H1 (cell line): ENCODE measurements around the gene CDC42EP2. TPM values are rescaled to one million over a fixed set of nuclear protein-coding genes. Genes with fewer than 3 reads are reported as not detected.

ENCODE experiments used
- CTCF ChIA-PET: fragments of 300-600 bp; sonication (Branson Sonifier 250); formaldehyde crosslinking; loops from one replicate; lab custom pipeline; 2021; ENCODE audit not compliant: partially characterized antibody; lab: Charles Lee
- POLR2A ChIA-PET: fragments of 300-600 bp; sonication (Branson Sonifier 250); formaldehyde crosslinking; loops from one replicate; lab custom pipeline; 2021; ENCODE audit warnings: inconsistent platforms; ENCODE audit not compliant: partially characterized antibody; lab: Charles Lee
- DNase-seq, 2 experiments: peaks; one replicate each; pipeline versions ENCODE4 v3.0.0 to v3.0.0-alpha.2; 2010 to 2022; ENCODE audit warnings: low spot score in 2 of 2, low read depth in 1 of 2, mixed read lengths in 1 of 2
- FAIRE-seq: peaks from 2 replicates; lab custom pipeline; 2011; peaks lifted over from hg19 to GRCh38; lab: Jason Lieb, UNC
- H2AFZ ChIP-seq: 2 replicates; pipeline ENCODE4 v1.8.1; 2012; ENCODE audit warnings: low read length, inconsistent platforms
- H2AK5ac ChIP-seq: 2 replicates; pipeline ENCODE4 v1.6.1; 2013; ENCODE audit warnings: low read depth, low read length
- H2BK120ac ChIP-seq: replicated peaks from 2 replicates; pipeline ENCODE3; 2013; ENCODE audit warnings: low read depth, low read length, inconsistent platforms
- H2BK12ac ChIP-seq: 2 replicates; pipeline ENCODE4 v1.6.1; 2013; ENCODE audit warnings: low read depth, low read length
- H2BK15ac ChIP-seq: 2 replicates; pipeline ENCODE4 v1.6.1; 2013; ENCODE audit warnings: low read length
- H2BK20ac ChIP-seq: 2 replicates; pipeline ENCODE4 v1.6.1; 2013; ENCODE audit warnings: low read length
- H2BK5ac ChIP-seq: 2 replicates; pipeline ENCODE4 v1.6.1; 2013; ENCODE audit warnings: low read depth, low read length
- H3K14ac ChIP-seq: 2 replicates; pipeline ENCODE4 v1.6.1; 2013; ENCODE audit warnings: inconsistent platforms; ENCODE audit not compliant: insufficient read length
- H3K18ac ChIP-seq: 2 replicates; pipeline ENCODE4 v1.6.1; 2013; ENCODE audit warnings: low read length; ENCODE audit errors: extremely low read depth
- H3K23ac ChIP-seq: 2 replicates; pipeline ENCODE4 v1.6.1; 2013; ENCODE audit warnings: inconsistent platforms; ENCODE audit not compliant: insufficient read length
- H3K23me2 ChIP-seq: 2 replicates; pipeline ENCODE4 v1.6.1; 2013; ENCODE audit warnings: low read depth, low read length
- H3K27ac ChIP-seq: 2 replicates; pipeline ENCODE4 v1.6.1; 2011; ENCODE audit warnings: low read depth, low read length, inconsistent platforms
- H3K27me3 ChIP-seq, 4 experiments: replicated peaks in 1 of 4; 1 replicate in 1 of 4; 2 replicates in 3 of 4; pipeline versions ENCODE4 v1.6.1 to v1.8.1; 2011 to 2013; ENCODE audit warnings: low read length in 3 of 4, mild to moderate bottlenecking in 3 of 4, inconsistent platforms in 2 of 4, mixed read lengths in 2 of 4, moderate library complexity in 1 of 4; ENCODE audit not compliant: control insufficient read depth in 3 of 4, insufficient read depth in 3 of 4; ENCODE audit errors: extremely low read depth in 1 of 4
- H3K36me3 ChIP-seq, 4 experiments: 2 replicates each; pipeline versions ENCODE4 v1.6.1 to v1.8.1; 2011 to 2013; ENCODE audit warnings: mild to moderate bottlenecking in 4 of 4, low read length in 3 of 4, moderate library complexity in 2 of 4, control low read depth in 1 of 4, inconsistent platforms in 1 of 4; ENCODE audit not compliant: insufficient read depth in 4 of 4, control insufficient read depth in 2 of 4
- H3K4ac ChIP-seq: replicated peaks from 2 replicates; pipeline ENCODE3; 2013; ENCODE audit warnings: low read length, low read depth, mixed read lengths, inconsistent platforms; ENCODE audit not compliant: insufficient read length
- H3K4me1 ChIP-seq, 4 experiments: replicated peaks in 1 of 4; 1 replicate in 1 of 4; 2 replicates in 3 of 4; pipeline versions ENCODE4 v1.6.1 to v1.8.1; 2011 to 2013; ENCODE audit warnings: low read length in 3 of 4, inconsistent platforms in 2 of 4, mixed read lengths in 1 of 4; ENCODE audit not compliant: insufficient read depth in 4 of 4, control insufficient read depth in 3 of 4
- H3K4me2 ChIP-seq, 2 experiments: 2 replicates each; pipeline versions ENCODE4 v1.6.1 to v1.8.1; 2011 to 2013; ENCODE audit warnings: low read depth in 2 of 2, low read length in 2 of 2, control low read depth in 1 of 2, inconsistent platforms in 1 of 2, mild to moderate bottlenecking in 1 of 2; ENCODE audit not compliant: insufficient read depth in 1 of 2
- H3K4me3 ChIP-seq, 4 experiments: fragments of 200-600, 300-600 bp in 1 of 4; sonication (generic), shearing (Covaris generic), sonication (Bioruptor Twin) in 1 of 4; 2 replicates each; pipeline versions ENCODE4 v1.5.1 to v1.8.1; 2011 to 2016; ENCODE audit warnings: low read length in 4 of 4, low read depth in 3 of 4, control low read depth in 2 of 4, inconsistent platforms in 2 of 4, mild to moderate bottlenecking in 2 of 4, mixed read lengths in 1 of 4, moderate library complexity in 1 of 4; ENCODE audit not compliant: insufficient read depth in 2 of 4; ENCODE audit errors: extremely low read depth in 1 of 4
- H3K56ac ChIP-seq: replicated peaks from 2 replicates; pipeline ENCODE3; 2013; ENCODE audit warnings: low read depth, mild to moderate bottlenecking, mixed read lengths, low read length, inconsistent platforms; ENCODE audit not compliant: insufficient read length
- H3K79me1 ChIP-seq: 2 replicates; pipeline ENCODE4 v1.6.1; 2013; ENCODE audit warnings: low read depth, low read length, control low read depth
- H3K79me2 ChIP-seq, 2 experiments: 2 replicates each; pipeline versions ENCODE4 v1.6.1 to v1.8.1; 2012 to 2013; ENCODE audit warnings: low read length in 2 of 2, mild to moderate bottlenecking in 2 of 2, inconsistent platforms in 1 of 2; ENCODE audit not compliant: insufficient read depth in 2 of 2, control insufficient read depth in 1 of 2
- H3K9ac ChIP-seq, 4 experiments: replicated peaks in 1 of 4; 1 replicate in 1 of 4; 2 replicates in 3 of 4; pipeline versions ENCODE4 v1.6.1 to v1.8.1; 2011 to 2013; ENCODE audit warnings: low read depth in 3 of 4, low read length in 3 of 4, control low read depth in 2 of 4, mild to moderate bottlenecking in 2 of 4, moderate library complexity in 2 of 4, inconsistent platforms in 1 of 4; ENCODE audit errors: extremely low read depth in 1 of 4
- H3K9me3 ChIP-seq, 2 experiments: 2 replicates each; pipeline versions ENCODE4 v1.6.1 to v1.8.1; 2012 to 2013; ENCODE audit warnings: mild to moderate bottlenecking in 2 of 2, moderate library complexity in 2 of 2, control low read depth in 1 of 2, inconsistent platforms in 1 of 2, low read depth in 1 of 2, low read length in 1 of 2, mixed read lengths in 1 of 2; ENCODE audit not compliant: insufficient read depth in 2 of 2
- H4K20me1 ChIP-seq, 2 experiments: replicated peaks in 1 of 2; 2 replicates each; pipeline versions ENCODE3 to v1.8.1; 2011 to 2013; ENCODE audit warnings: inconsistent platforms in 2 of 2, low read length in 2 of 2, mild to moderate bottlenecking in 1 of 2; ENCODE audit not compliant: insufficient read depth in 2 of 2, control insufficient read depth in 1 of 2
- H4K5ac ChIP-seq: 2 replicates; pipeline ENCODE4 v1.6.1; 2013; ENCODE audit warnings: low read length, low read depth, mixed read lengths, inconsistent platforms; ENCODE audit not compliant: insufficient read length
- H4K8ac ChIP-seq: 2 replicates; pipeline ENCODE4 v1.8.0; 2013; ENCODE audit warnings: mild to moderate bottlenecking, moderate library complexity, low read length, inconsistent platforms; ENCODE audit not compliant: insufficient read depth; ENCODE audit errors: extremely low read depth
- H4K91ac ChIP-seq: replicated peaks from 2 replicates; pipeline ENCODE3; 2013; ENCODE audit warnings: low read length, mixed read lengths, inconsistent platforms; ENCODE audit not compliant: insufficient read length
- ASH2L ChIP-seq: fragments of 200-600, 300-600 bp; sonication (generic); IDR thresholded peaks from one replicate; pipeline ENCODE4 v1.7.1; 2017; ENCODE audit warnings: low read length
- BACH1 ChIP-seq: IDR thresholded peaks from 2 replicates; pipeline ENCODE4 v1.6.1; 2012; ENCODE audit warnings: low read length, improper control_type of control experiment
- CBX5 ChIP-seq: fragments of 300-800, 300-1000 bp; sonication (generic); IDR thresholded peaks from 2 replicates; pipeline ENCODE4 v1.7.1; 2016; ENCODE audit warnings: antibody characterized with exemption, low read length, low read depth
- CHD1 ChIP-seq: IDR thresholded peaks from 2 replicates; pipeline ENCODE4 v1.6.1; 2012; ENCODE audit warnings: low read depth, low read length, improper control_type of control experiment
- CHD2 ChIP-seq: IDR thresholded peaks from 2 replicates; pipeline ENCODE4 v1.6.1; 2012; ENCODE audit warnings: low read length, improper control_type of control experiment
- JUN ChIP-seq: IDR thresholded peaks from 2 replicates; pipeline ENCODE4 v1.6.1; 2011; ENCODE audit warnings: low read depth, mild to moderate bottlenecking, improper control_type of control experiment, low read length
- MAFK ChIP-seq: IDR thresholded peaks from 2 replicates; pipeline ENCODE4 v1.6.1; 2012; ENCODE audit warnings: low read depth, mild to moderate bottlenecking, improper control_type of control experiment, low read length
- RXRA ChIP-seq: IDR thresholded peaks from 2 replicates; pipeline ENCODE4 v1.6.1; 2011; ENCODE audit warnings: low read depth, mild to moderate bottlenecking, low read length, moderate library complexity; ENCODE audit not compliant: insufficient read depth
- SIRT6 ChIP-seq: IDR thresholded peaks from one replicate; pipeline ENCODE4 v1.7.1; 2012; ENCODE audit warnings: low read length, inconsistent platforms
- TBP ChIP-seq: IDR thresholded peaks from 2 replicates; pipeline ENCODE4 v1.6.1; 2011; ENCODE audit warnings: low read depth, low read length, improper control_type of control experiment
- USF2 ChIP-seq: IDR thresholded peaks from 2 replicates; pipeline ENCODE4 v1.6.1; 2011; ENCODE audit warnings: low read length, improper control_type of control experiment
- YY1 ChIP-seq: IDR thresholded peaks from 2 replicates; pipeline ENCODE4 v1.6.1; 2011; ENCODE audit warnings: low read depth, mild to moderate bottlenecking, low read length
- WGBS, 2 experiments: shearing (Covaris generic) in 1 of 2; methylation state at CpG; one replicate each; pipeline versions ENCODE4 v1.1.6 to v1.1.7; 2013 to 2015; ENCODE audit warnings: low lambda C conversion rate in 2 of 2, mixed read lengths in 2 of 2, inconsistent platforms in 1 of 2, low coverage in 1 of 2, missing lambda C conversion rate in 1 of 2; ENCODE audit not compliant: insufficient replicate concordance in 2 of 2, insufficient coverage in 1 of 2, insufficient read length in 1 of 2; ENCODE audit errors: extremely low coverage in 1 of 2, missing lambda C conversion rate in 1 of 2; 5-methylcytosine and 5-hydroxymethylcytosine counted together
- polyA plus RNA-seq, 7 experiments: library from polyadenylated mRNA; depleted of rRNA in 3 of 7; stranded (reverse) in 5 of 7; unstranded in 2 of 7; fragments of >200 nt in 5 of 7; fragments of 200-250 nt in 2 of 7; gene quantifications; 1 replicate in 5 of 7; 2 replicates in 1 of 7; 4 replicates in 1 of 7; pipeline versions ENCODE4 v1.2.1 to v1.2.3, GENCODE V29; 2011 to 2013; ENCODE audit warnings: missing spikeins in 2 of 7, mixed read lengths in 2 of 7
- total RNA-seq: library from RNA; stranded (reverse); fragmentation: NEBNext Ultra II Directional; extraction: Animal tissue kit (Norgen Biotek cat#: 25700); gene quantifications from 2 replicates; pipeline ENCODE4 v1.2.1, GENCODE V29; 2021

The CDC42EP2 gene
- total and polyA plus RNA-seq, 2 of the 8 experiments (the other 6 are each of a cell fraction or from before 2014, with no cell fraction given): 11.8 to 13.3 TPM

GRCh38 chr11:65292890-65293289 is 21.8 kb upstream of the CDC42EP2 start:
- H3K27me3 ChIP-seq: no peaks in the 10 kb centered on the region
- no peaks in the 10 kb centered on the region for H3K79me2 ChIP-seq
- no peaks in the 10 kb centered on the region for H4K20me1 ChIP-seq
- H2AFZ ChIP-seq: no peak overlapping the region
- H3K23me2 ChIP-seq: no peaks in the 10 kb centered on the region
- H3K4ac ChIP-seq: no peak overlapping the region
- H3K18ac ChIP-seq: no peak overlapping the region
- H3K79me1 ChIP-seq: no peaks in the 10 kb centered on the region; the same call in 1 of the 2 replicates
- TF ChIP-seq MAFK (no peak), CHD2 (no peak), JUN (no peak), CBX5 (no peak), ASH2L (no peak), CHD1 (no peak), BACH1 (no peak), USF2 (no peak), TBP (no peak), SIRT6 (no peak), RXRA (no peak), YY1 (no peak)
- H3K23ac ChIP-seq: no peak overlapping the region
- H2BK15ac ChIP-seq: no peak overlapping the region
- no peak overlapping the region for H2BK5ac ChIP-seq
- H3K27ac ChIP-seq: no peak overlapping the region
- no peak overlapping the region for H3K9ac ChIP-seq
- H2BK12ac ChIP-seq: no peak overlapping the region
- peaks cover 34 to 80% (median 64%) of the 10 kb centered on the region in 4 experiments for H3K36me3 ChIP-seq
- H2BK120ac ChIP-seq: no peak overlapping the region
- ChIA-PET CTCF (interaction anchor here (0.9 to 52.8 kb wide), 3 partner anchors 6 to 278 kb away, joined by 3 to 1179 read pairs (median 1179); partner anchors contain the start of genes CDC42EP2, DPF2 and ZNRD2), POLR2A (interaction anchor here (0.8 to 3.9 kb wide), 7 partner anchors 11 to 130 kb away, joined by 3 to 34 read pairs (median 4); partner anchors contain the start of gene NEAT1)
- no peak overlapping the region for H4K5ac ChIP-seq
- no peaks in the 10 kb centered on the region for H3K4me1 ChIP-seq
- H4K91ac ChIP-seq: no peak overlapping the region
- H3K9me3 ChIP-seq: no peaks in the 10 kb centered on the region
- H3K56ac ChIP-seq: no peak overlapping the region
- H2AK5ac ChIP-seq: no peak overlapping the region
- H3K4me3 ChIP-seq: no peak overlapping the region
- no peak overlapping the region for H3K4me2 ChIP-seq
- FAIRE-seq (no peak), DNase-seq (no peak)
- 87% methylated on average over 5 of the region's 5 CpGs; no CpG with 5 or more reads in 1 of the 2 experiments for WGBS, 2 experiments
- no peak overlapping the region for H4K8ac ChIP-seq
- no peak overlapping the region for H3K14ac ChIP-seq
- no peak overlapping the region for H2BK20ac ChIP-seq
